ENCODE measurements around the gene SLC38A6. TPM values are rescaled to one million over a fixed set of nuclear protein-coding genes. Genes with fewer than 3 reads are reported as not detected.

The SLC38A6 gene
- 13.6 to 19.9 TPM (median 18.1 TPM) in 5 replicates for total RNA-seq (2022; extraction: Qiagen RNA extraction)

GRCh38 chr14:60980811-60981632 is at the start of gene SLC38A6, which contains the start of gene TRMT5:
Gene SLC38A6 (plus strand): TSS chr14:60981245. CDS start chr14:60981278, 33 bp downstream.
Gene TRMT5 (minus strand): TSS chr14:60981079. CDS start chr14:60980973, 106 bp downstream.

Other genes starting within 250 kb of the SLC38A6 start
- 39.1 to 54.1 TPM (median 45.0 TPM) in 5 replicates for gene MNAT1, start 246.5 kb upstream of the SLC38A6 start, total RNA-seq (2022; extraction: Qiagen RNA extraction)
- 12.5 to 16.8 TPM (median 15.0 TPM) in 5 replicates for gene TRMT5, start 166 bp upstream of the SLC38A6 start, total RNA-seq (2022; extraction: Qiagen RNA extraction)

Data from A549 treated with dexamethasone at 1 μM for 4 hours (cell line).